ENCODE results near the gene PANX2. TPM values are rescaled to one million over a fixed set of nuclear protein-coding genes. Genes with fewer than 3 reads are reported as not detected.

The PANX2 gene
- total RNA-seq, 1 experiment from 2014 or later, result 9.4 TPM

- intact Hi-C loops (cut with micrococcal nuclease), result no loop called here
- Histone ChIP-seq H3K4me2 (ENCODE audit: low read length) (no peak overlapping the region), H3K4me3 (ENCODE audit: low read length) (no peak overlapping the region), H3K27ac (ENCODE audit: low read length) (no peak overlapping the region), H3K9me3 (ENCODE audit: low read length) (no peaks in the 10 kb centered on the region), H3K27me3 (ENCODE audit: low read length) (no peaks in the 10 kb centered on the region), H3K9me2 (replicated peaks; ENCODE audit: low read length) (no peaks in the 10 kb centered on the region), H3K4me1 (ENCODE audit: insufficient read depth, low read length) (peaks cover 3% of the 10 kb centered on the region), H4K20me1 (ENCODE audit: low read length) (no peaks in the 10 kb centered on the region), H2AFZ (ENCODE audit: low read length) (no peak overlapping the region), H3K36me3 (ENCODE audit: low read depth, low read length) (no peaks in the 10 kb centered on the region; the same call in 1 of the 2 replicates), H3K9ac (ENCODE audit: low read length) (no peak overlapping the region), H3F3A (ENCODE audit: low read length, unreplicated experiment) (no peaks in the 10 kb centered on the region), H3K79me2 (ENCODE audit: low read length) (peaks cover 25% of the 10 kb centered on the region)
- TF ChIP-seq EZH2phosphoT487 (IDR thresholded peaks at IDR 0.05; ENCODE audit: borderline replicate concordance, low read length), result no peak
- no peak for TF ChIP-seq CTCF (conservative IDR thresholded peaks at IDR 0.05; ENCODE audit: low read depth, low read length)
- no peak for TF ChIP-seq EZH2 (IDR thresholded peaks at IDR 0.05; ENCODE audit: low read length, unreplicated experiment)
- POLR2A ChIA-PET (ENCODE audit: unreplicated experiment), result no interaction called here
- ATAC-seq, result no peak
- CTCF ChIA-PET, result no interaction called here
- no peak for DNase-seq
- no TSS peak for BruUV-seq (replicated peaks)
Observed at GRCh38 chr22:50205781-50206569, 35.4 kb downstream of the PANX2 start.

- Histone ChIP-seq H3K4me2 (ENCODE audit: low read length) (no peak overlapping the region), H3K27ac (ENCODE audit: low read length) (no peak overlapping the region), H2AFZ (ENCODE audit: low read length) (no peak overlapping the region), H3K4me1 (ENCODE audit: insufficient read depth, low read length) (peaks cover 3% of the 10 kb centered on the region), H3K9me2 (replicated peaks; ENCODE audit: low read length) (no peaks in the 10 kb centered on the region), H3F3A (ENCODE audit: low read length, unreplicated experiment) (no peaks in the 10 kb centered on the region), H3K4me3 (ENCODE audit: low read length) (no peak overlapping the region), H3K79me2 (ENCODE audit: low read length) (peaks cover 23% of the 10 kb centered on the region), H3K36me3 (ENCODE audit: low read depth, low read length) (no peaks in the 10 kb centered on the region; the same call in 1 of the 2 replicates), H4K20me1 (ENCODE audit: low read length) (no peaks in the 10 kb centered on the region), H3K27me3 (ENCODE audit: low read length) (no peaks in the 10 kb centered on the region), H3K9me3 (ENCODE audit: low read length) (no peaks in the 10 kb centered on the region), H3K9ac (ENCODE audit: low read length) (no peak overlapping the region)
- ATAC-seq (peak; percentile 19; the same call in 1 of the 2 replicates), DNase-seq (no peak)
- intact Hi-C loops (cut with micrococcal nuclease), result no loop called here
- no TSS peak for BruUV-seq (replicated peaks)
- ChIA-PET CTCF (no interaction called here), POLR2A (ENCODE audit: unreplicated experiment) (no interaction called here)
- TF ChIP-seq CTCF (conservative IDR thresholded peaks at IDR 0.05; ENCODE audit: low read depth, low read length) (peak; percentile 54), EZH2phosphoT487 (IDR thresholded peaks at IDR 0.05; ENCODE audit: borderline replicate concordance, low read length) (no peak)
Observed at GRCh38 chr22:50206599-50206998, 36.1 kb downstream of the PANX2 start.
